ENCODE measurements around the gene RAB38.
A peak's percentile ranks its signal among the peaks of the same experiment; 100 is the strongest.

Gene RAB38

GRCh38 chr11:88169881-88170280 is 5.4 kb downstream of the RAB38 start:
- DNase-seq (ENCODE audit: low read depth): no peak

DNA sequence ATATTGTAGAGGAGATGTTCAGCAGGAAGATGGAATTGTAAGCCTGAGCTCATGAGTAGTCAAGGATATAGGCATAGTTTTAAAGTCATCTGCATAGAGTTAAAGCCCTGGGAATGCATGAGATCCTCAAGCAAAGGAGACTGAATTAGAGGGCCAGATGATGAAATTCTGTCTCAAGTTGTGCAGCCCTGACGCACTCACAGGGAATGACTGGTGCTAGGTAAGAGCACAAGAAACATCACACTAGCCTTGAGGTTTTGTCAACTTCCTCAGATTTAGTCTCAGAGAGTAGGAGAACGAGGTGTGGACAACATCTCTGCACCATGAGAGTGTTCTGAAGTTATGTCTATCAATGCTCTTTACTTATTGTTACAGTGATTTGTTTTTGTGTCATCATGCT is 5.8 kb downstream of the RAB38 start:
- no peak for DNase-seq (ENCODE audit: low read depth)

DNA sequence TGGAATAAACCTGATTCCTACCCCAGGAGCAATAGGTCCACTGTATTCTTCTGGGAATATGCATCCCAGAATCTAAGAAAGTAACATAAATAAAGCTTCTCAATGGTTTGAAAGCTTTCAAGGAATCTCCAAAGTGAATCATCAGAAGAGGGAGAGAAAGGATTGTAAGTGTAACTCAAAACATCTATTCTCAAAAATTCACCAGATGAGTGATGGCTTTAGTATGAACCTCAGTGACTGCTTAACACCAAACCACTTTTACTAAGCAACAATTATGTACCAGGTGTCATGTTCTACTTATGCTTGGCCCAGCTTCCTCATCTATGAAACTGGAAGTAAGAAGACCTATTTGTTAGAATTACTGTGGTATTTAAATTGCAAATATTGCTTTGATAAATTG is 7.4 kb downstream of the RAB38 start:
- peak; percentile 6 for DNase-seq (ENCODE audit: low read depth)

DNA sequence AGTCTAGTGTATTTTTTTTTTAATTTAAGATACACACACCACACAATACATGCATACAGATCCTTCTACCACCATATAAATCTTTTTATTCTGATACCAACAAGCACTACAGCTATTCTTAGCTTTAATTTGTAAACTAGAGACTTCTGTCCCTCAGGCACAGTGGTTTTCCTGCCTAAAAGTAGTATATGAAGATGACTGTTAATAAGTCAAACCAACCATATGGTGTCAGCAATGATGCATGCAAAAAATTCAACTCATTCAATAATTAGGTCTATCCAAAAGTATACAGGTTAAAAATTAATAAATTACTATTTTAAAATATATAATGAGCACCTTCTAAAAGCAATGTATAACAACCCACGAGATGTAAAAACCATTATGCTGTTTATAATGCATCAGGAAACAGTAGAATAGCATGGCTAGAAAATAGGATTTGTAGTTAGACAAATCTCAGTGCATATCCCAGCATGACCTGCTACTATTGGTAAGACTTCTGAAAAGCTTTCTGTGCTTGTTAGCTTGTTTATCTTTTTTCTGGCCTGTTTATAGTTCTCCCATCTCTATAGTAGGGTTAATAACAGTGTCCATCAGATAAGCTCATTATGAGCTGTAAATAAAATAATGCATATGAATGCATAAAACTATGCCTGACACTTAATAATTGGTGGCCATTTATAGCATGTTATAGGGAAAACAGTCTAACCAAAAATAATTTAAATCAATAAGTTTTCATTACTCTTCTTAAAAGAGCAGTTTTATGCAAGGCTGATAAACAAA is 10.2 kb downstream of the RAB38 start:
- no peak for DNase-seq (ENCODE audit: low read depth)

DNA sequence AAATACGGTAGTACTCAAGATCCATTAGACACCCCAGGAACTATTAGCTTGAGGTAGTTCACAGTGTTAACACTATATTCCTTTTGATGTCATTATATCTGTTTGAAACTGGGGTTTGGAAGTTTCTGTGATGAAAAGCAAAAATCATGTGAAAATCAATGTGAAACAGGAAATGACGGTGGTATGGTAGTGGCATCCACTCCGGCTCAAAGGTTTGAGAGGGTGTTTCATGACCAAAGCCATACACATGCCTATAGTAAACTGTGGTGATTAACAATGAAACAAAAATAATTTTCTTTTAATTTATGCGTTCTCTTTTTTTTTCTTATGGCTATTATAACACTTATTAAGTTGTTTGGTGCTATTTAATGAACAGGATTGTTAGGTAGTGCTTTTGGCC is 10.9 kb downstream of the RAB38 start:
- no peak for DNase-seq (ENCODE audit: low read depth)

- no peak for DNase-seq (ENCODE audit: low read depth)
Measured at GRCh38 chr11:88158081-88158480, 17.2 kb downstream of the RAB38 start.

GRCh38 chr11:88157370-88157769 is 17.9 kb downstream of the RAB38 start:
- DNase-seq (ENCODE audit: low read depth): no peak

GRCh38 chr11:88152381-88152780 is 22.9 kb downstream of the RAB38 start:
- DNase-seq (ENCODE audit: low read depth): peak; percentile 4

DNA sequence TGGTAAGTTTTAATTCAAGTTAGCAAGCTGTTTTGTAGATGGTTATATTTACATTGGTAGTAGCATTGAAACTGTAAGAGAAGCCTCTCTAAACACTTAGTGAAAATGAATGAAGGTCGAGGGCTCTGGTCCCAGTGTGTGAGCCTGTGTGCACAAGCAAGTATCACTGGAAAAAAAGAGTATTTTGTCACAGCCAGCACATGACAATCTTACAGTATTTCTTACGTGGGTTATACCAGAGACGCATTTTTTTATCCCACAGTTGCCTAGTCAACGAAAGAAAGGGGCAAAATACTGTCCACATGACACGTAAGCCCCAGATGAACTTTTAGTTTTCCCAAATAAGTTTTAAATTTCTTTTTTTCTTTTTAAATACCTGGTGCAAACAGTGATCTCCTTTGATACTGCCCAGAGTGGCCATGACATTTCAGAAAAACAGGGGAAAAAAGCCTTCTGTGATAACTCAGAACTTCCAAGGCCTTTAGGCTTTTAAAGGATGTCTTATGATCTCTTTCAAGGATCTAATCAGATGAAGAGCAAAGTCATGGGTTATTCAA is 23.5 kb downstream of the RAB38 start:
- DNase-seq (ENCODE audit: low read depth): no peak

DNA sequence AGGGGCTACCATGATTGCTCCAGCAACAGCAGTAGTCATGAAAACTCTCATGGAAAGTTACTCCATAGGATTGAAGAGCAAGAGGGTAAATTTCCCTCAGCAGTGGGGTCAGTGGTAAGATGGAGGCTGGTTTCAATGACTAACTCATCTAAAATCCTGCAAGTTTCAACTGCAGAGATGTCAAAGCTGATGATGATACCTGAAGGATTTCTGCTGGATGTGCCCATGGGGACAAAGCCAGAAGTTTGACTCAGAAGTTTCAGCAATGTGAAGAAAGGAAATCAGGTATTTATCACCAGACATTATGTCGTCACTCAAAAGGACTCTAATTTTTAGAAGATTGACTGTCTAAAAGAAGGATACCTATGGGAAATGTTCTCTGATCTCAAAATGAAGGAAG is 29.1 kb downstream of the RAB38 start:
- no peak for DNase-seq (ENCODE audit: low read depth)

- no peak for DNase-seq (ENCODE audit: low read depth)
Measured at GRCh38 chr11:88139865-88140264, 35.4 kb downstream of the RAB38 start.

GRCh38 chr11:88131764-88132470 is 43.3 kb downstream of the RAB38 start:
- DNase-seq (ENCODE audit: low read depth): peak; percentile 7

DNA sequence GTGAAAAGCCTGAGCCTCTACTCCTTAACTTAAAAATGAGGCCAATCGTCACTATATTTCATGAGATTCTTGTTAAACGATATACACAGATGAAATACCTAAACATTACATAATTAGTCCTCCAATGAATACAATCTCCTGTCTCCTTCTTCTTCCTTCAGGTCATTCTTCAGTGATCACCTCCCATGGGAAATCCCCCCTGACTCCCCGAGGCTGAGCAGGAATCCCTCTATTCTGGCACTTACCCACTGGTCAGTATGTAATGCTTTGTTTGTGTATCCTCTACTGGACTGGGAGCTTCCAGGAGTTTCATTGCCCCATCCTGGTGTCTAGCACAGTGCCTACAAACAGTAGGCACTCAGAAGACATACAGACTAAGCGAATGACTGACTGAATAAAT is 52.3 kb downstream of the RAB38 start:
- DNase-seq (ENCODE audit: low read depth): no peak

DNA sequence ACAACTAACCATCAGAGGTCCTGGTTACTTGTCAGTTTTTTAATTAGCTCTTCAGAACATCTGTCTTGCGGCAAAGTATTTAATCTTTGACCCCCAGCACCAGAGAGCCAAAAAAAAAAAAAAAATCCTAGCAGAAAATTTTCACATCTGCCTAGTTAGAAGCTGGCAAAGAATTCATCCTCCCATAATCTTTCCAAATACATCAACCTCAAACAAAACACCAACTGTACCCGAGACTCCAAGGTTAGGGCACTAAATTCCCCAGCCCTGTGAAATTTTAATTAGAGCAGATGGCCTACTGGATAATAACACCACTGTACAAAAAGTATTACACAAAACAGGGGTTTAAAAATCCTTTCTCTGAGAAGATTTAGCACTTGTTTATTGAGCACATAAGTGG is 55.7 kb downstream of the RAB38 start:
- DNase-seq (ENCODE audit: low read depth): no peak

GRCh38 chr11:88117281-88117858 is 57.9 kb downstream of the RAB38 start:
- no peak for DNase-seq (ENCODE audit: low read depth)

GRCh38 chr11:88115828-88116755 is 59.2 kb downstream of the RAB38 start:
- DNase-seq (ENCODE audit: low read depth): no peak

DNA sequence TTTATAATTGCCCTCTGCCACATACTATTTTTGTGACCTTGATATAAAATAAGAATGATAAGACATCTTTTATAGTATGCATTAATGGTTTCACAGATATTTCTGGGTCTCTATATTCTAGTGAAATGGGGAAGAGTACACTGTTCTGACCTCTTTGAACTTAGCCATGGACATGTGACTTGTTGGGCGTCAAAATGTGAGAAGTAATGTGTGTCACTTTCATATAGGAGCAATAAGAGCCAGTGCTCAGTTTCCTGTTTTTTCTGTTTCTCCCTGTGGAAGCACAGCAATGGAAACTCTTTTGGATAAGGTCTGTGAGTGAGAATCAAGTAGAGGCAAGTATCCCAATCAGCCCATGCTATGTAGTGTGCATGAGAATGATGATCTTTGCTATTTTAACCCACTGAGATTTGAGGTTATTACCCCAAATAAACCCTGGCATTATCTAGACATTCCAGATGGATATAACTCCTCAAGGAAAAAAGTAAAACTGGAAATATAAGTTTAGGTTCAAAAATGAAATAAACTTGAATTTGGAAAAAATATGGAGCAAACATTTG is 60.7 kb downstream of the RAB38 start:
- no peak for DNase-seq (ENCODE audit: low read depth)

GRCh38 chr11:88106666-88107065 is 68.6 kb downstream of the RAB38 start:
- DNase-seq (ENCODE audit: low read depth): no peak

GRCh38 chr11:88105951-88106350 is 69.3 kb downstream of the RAB38 start:
- no peak for DNase-seq (ENCODE audit: low read depth)

DNA sequence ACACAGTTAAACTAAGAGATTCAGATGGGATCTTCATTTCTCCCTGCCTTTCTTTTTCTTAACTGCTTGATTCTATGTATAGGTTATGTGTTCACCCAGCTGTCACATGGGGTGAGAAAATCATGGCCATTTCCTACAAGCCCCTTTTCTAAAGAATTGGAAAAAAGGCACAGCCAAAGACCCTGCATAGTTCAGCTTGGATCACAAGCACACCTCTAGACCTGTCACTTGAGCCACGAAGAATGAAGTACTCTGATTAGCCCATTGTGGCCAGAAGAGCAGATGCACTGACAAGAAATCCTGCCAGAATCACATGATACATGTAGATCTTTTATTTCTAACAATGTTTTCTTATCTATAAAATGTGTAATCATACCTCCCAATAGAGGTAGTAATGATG is 69.7 kb downstream of the RAB38 start:
- DNase-seq (ENCODE audit: low read depth): no peak

DNA sequence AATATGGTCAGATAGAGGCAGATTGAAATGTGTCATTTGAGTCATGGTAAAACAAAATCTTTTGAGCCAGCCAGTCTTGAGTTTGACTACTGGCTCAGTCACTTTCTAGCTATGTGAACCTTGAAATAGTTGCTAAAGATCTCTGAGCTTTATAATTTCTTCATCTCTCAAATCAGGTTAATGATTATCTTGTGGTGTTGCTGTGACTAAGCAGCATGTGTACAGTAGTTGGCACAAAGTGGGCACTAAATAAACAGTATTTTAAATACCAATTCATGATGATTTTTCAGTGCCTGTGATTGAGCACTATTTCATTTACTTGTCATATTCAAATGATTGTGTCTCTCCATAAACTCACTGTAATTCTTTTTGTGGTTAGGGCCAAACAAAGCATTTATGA is 70.8 kb downstream of the RAB38 start:
- DNase-seq (ENCODE audit: low read depth): no peak
